IMR-90 (cell line): ENCODE data around the gene NALCN. TPM values are rescaled to one million over a fixed set of nuclear protein-coding genes. Genes with fewer than 3 reads are reported as not detected.

Source experiments
- ATAC-seq: fragments of 200-7000 bp; cut with Tn5 transposase; 2 replicates; pipeline ENCODE4 v1.9.1; 2020; ENCODE audit warnings: low read depth, mild to moderate bottlenecking, moderate library complexity
- BruUV-seq: library from RNA; stranded (reverse); fragments of 400-500 nt; replicated peaks from 2 replicates; lab custom pipeline; 2021; lab: Mats Ljungman, UMichigan
- CTCF ChIA-PET: fragments of 300-600 bp; formaldehyde crosslinking; extraction: SDS; loops from one replicate; lab custom pipeline; 2021; ENCODE audit warnings: antibody characterized with exemption; lab: Yijun Ruan, JAX
- POLR2A ChIA-PET: fragments of 300-600 bp; sonication (Branson Sonifier 250); formaldehyde crosslinking; loops from one replicate; lab custom pipeline; 2022; ENCODE audit warnings: antibody characterized with exemption; ENCODE audit not compliant: unreplicated experiment; lab: Charles Lee
- DNase-seq: peaks from one replicate; pipeline ENCODE4 v3.0.0; 2013
- H2AFZ ChIP-seq: replicated peaks from 2 replicates; pipeline ENCODE3; 2013; ENCODE audit warnings: low read length, mild to moderate bottlenecking; ENCODE audit not compliant: poor library complexity
- H2AK5ac ChIP-seq: 2 replicates; pipeline ENCODE4 v1.6.1; 2013; ENCODE audit warnings: low read depth, low read length, inconsistent platforms
- H2AK9ac ChIP-seq: replicated peaks from 2 replicates; pipeline ENCODE3; 2013; ENCODE audit warnings: mild to moderate bottlenecking, low read depth, low read length, moderate library complexity; ENCODE audit not compliant: poor library complexity
- H2BK120ac ChIP-seq: 2 replicates; pipeline ENCODE4 v1.6.1; 2013; ENCODE audit warnings: low read depth, low read length, inconsistent platforms
- H2BK15ac ChIP-seq: 3 replicates; pipeline ENCODE4 v1.6.1; 2013; ENCODE audit warnings: low read depth, low read length, inconsistent platforms
- H2BK20ac ChIP-seq: 2 replicates; pipeline ENCODE4 v1.6.1; 2013; ENCODE audit warnings: low read depth, mild to moderate bottlenecking, inconsistent platforms, low read length, moderate library complexity
- H2BK5ac ChIP-seq: 2 replicates; pipeline ENCODE4 v1.6.1; 2013; ENCODE audit warnings: mild to moderate bottlenecking, low read depth, low read length, inconsistent platforms; ENCODE audit not compliant: poor library complexity, severe bottlenecking
- H3K14ac ChIP-seq: replicated peaks from 2 replicates; pipeline ENCODE4 v1.6.1; 2013; ENCODE audit warnings: low read depth, low read length, inconsistent platforms
- H3K18ac ChIP-seq: 2 replicates; pipeline ENCODE4 v1.6.1; 2013; ENCODE audit warnings: low read depth, low read length, control low read depth
- H3K23ac ChIP-seq: 2 replicates; pipeline ENCODE4 v1.6.1; 2013; ENCODE audit warnings: low read depth, low read length, inconsistent platforms
- H3K27ac ChIP-seq: 2 replicates; pipeline ENCODE4 v1.5.1; 2013; ENCODE audit warnings: mild to moderate bottlenecking, control low read depth, low read length; ENCODE audit not compliant: insufficient read depth
- H3K27me3 ChIP-seq: 2 replicates; pipeline ENCODE4 v1.6.1; 2013; ENCODE audit warnings: low read length; ENCODE audit not compliant: control insufficient read depth, insufficient read depth
- H3K36me3 ChIP-seq: 2 replicates; pipeline ENCODE4 v1.6.1; 2013; ENCODE audit warnings: low read length, mixed read lengths; ENCODE audit not compliant: control insufficient read depth, insufficient read depth
- H3K4ac ChIP-seq: 2 replicates; pipeline ENCODE4 v1.6.1; 2013; ENCODE audit warnings: low read depth, low read length, inconsistent platforms
- H3K4me1 ChIP-seq: 2 replicates; pipeline ENCODE4 v1.6.1; 2013; ENCODE audit warnings: low read length, mixed read lengths; ENCODE audit not compliant: control insufficient read depth, insufficient read depth
- H3K4me2 ChIP-seq: 2 replicates; pipeline ENCODE4 v1.6.1; 2013; ENCODE audit warnings: low read depth, mild to moderate bottlenecking, control low read depth, low read length, moderate library complexity
- H3K4me3 ChIP-seq: 2 replicates; pipeline ENCODE4 v1.5.1; 2013; ENCODE audit warnings: low read depth, mild to moderate bottlenecking, control low read depth, low read length, moderate library complexity; ENCODE audit not compliant: insufficient read depth
- H3K56ac ChIP-seq: 2 replicates; pipeline ENCODE4 v1.6.1; 2013; ENCODE audit warnings: low read length, inconsistent platforms; ENCODE audit not compliant: insufficient read depth; ENCODE audit errors: extremely low read depth
- H3K79me1 ChIP-seq, 2 experiments: 2 replicates each; pipeline ENCODE4 v1.6.1; 2013; ENCODE audit warnings: low read length in 2 of 2, inconsistent platforms in 1 of 2, low read depth in 1 of 2
- H3K9ac ChIP-seq: 2 replicates; pipeline ENCODE4 v1.6.1; 2013; ENCODE audit warnings: low read depth, low read length, control low read depth
- H3K9me1 ChIP-seq: 2 replicates; pipeline ENCODE4 v1.6.1; 2013; ENCODE audit warnings: low read length, inconsistent platforms; ENCODE audit not compliant: insufficient read depth
- H3K9me3 ChIP-seq: 2 replicates; pipeline ENCODE4 v1.6.1; 2013; ENCODE audit warnings: low read length; ENCODE audit not compliant: control insufficient read depth, insufficient read depth
- H4K20me1 ChIP-seq: 2 replicates; pipeline ENCODE4 v1.6.1; 2013; ENCODE audit warnings: low read length, inconsistent platforms; ENCODE audit not compliant: insufficient read depth
- H4K5ac ChIP-seq: 2 replicates; pipeline ENCODE4 v1.6.1; 2013; ENCODE audit warnings: mild to moderate bottlenecking, low read depth, low read length, control low read depth
- H4K8ac ChIP-seq, 2 experiments: 2 replicates each; pipeline ENCODE4 v1.6.1; 2013; ENCODE audit warnings: low read depth in 2 of 2, low read length in 2 of 2, control low read depth in 1 of 2, inconsistent platforms in 1 of 2
- H4K91ac ChIP-seq: 2 replicates; pipeline ENCODE4 v1.6.1; 2013; ENCODE audit warnings: low read depth, low read length, inconsistent platforms; ENCODE audit not compliant: insufficient read depth
- CEBPB ChIP-seq: IDR thresholded peaks from 2 replicates; pipeline ENCODE4 v1.6.1; 2012; ENCODE audit warnings: low read depth, low read length, improper control_type of control experiment
- WGBS, 2 experiments: methylation state at CpG; one replicate each; pipeline versions ENCODE4 v1.1.5 to v1.1.7; 2013; ENCODE audit warnings: missing lambda C conversion rate in 2 of 2; ENCODE audit not compliant: insufficient read length in 1 of 2; ENCODE audit errors: extremely low coverage in 2 of 2; 5-methylcytosine and 5-hydroxymethylcytosine counted together
- dilution Hi-C: fragments of 300-500 bp; cut with HindIII; formaldehyde crosslinking; loops from one replicate; pipeline ENCODE4 v1.14.3; 2018; ENCODE audit warnings: low sequenced_read_pairs; ENCODE audit not compliant: unreplicated experiment
- in situ Hi-C: fragments of 300-500 bp; cut with MboI; formaldehyde crosslinking; loops from 3 replicates; pipeline ENCODE4 v1.14.3; 2019; ENCODE audit warnings: low sequenced_read_pairs, inconsistent platforms, mixed read lengths
- intact Hi-C: fragments of 100-400 bp; cut with micrococcal nuclease; formaldehyde crosslinking; loops from 2 replicates; pipeline ENCODE4 v1.10.0; 2022
- polyA plus RNA-seq, 3 experiments: library from polyadenylated mRNA; depleted of rRNA; stranded (reverse); fragments of >200 nt; gene quantifications; 2 replicates each; pipeline ENCODE4 v1.2.3, GENCODE V29; 2012; ENCODE audit warnings: low replicate concordance in 1 of 3
- total RNA-seq: library from RNA; depleted of rRNA; stranded (reverse); fragments of >200 nt; gene quantifications from 2 replicates; pipeline ENCODE4 v1.2.3, GENCODE V29; 2012
- TF ChIP-seq, protein P1 (sequence below): conservative IDR thresholded peaks from 2 replicates; pipeline ENCODE4 v1.5.1; 2012; ENCODE audit warnings: mild to moderate bottlenecking, low read depth, low read length, improper control_type of control experiment

NALCN gene
- total and polyA plus RNA-seq, 2 of the 4 experiments (the other 2 are of a cell fraction), result 2.9 to 4.8 TPM

DNA sequence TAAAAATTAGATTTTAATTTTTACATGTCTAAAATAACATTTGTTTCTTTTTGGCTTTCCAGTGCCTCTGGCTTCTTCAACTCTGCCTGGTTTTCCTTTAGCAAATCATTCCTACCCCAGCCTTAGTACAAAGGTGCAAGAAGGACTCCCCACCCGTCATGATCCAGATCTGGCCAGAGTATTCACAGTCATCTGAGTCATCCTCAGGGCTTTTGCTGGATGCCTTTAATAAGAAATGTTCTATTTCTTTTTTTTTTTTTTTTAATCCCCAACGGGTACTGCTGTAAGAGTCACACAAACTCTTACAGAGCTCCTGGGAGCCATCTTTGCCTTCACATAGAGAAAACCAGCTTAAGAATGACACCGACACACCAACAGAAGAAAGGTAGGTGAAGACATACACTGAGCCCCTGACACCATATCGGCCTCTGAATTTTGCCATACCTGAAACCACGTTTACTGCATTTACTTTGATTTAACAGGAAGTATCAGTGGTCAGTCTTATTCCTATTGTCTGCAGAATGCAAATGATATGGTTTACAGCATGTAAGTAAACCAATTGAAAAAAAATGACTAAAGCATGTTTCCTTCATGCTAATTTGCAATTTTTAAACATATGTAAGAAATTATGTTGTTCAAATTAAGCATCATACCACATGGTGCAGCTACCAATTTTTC, 184.4 kb downstream of the NALCN start:
- intact Hi-C loops (no loop called here), in situ Hi-C loops (no loop called here)
- H2AFZ ChIP-seq, result no peak overlapping the region

More for the DNA sequence above, 184.4 kb downstream of the NALCN start:
- Histone ChIP-seq H3K9me3 (no peaks in the 10 kb centered on the region), H2BK120ac (no peak overlapping the region), H2BK15ac (no peak overlapping the region), H4K5ac (no peak overlapping the region), H3K14ac (0 out of 2 replicates have a peak overlapping the region, but pooled peaks have one; percentile 37), H3K27ac (no peak overlapping the region), H4K20me1 (no peaks in the 10 kb centered on the region), H3K9ac (no peak overlapping the region), H3K18ac (no peak overlapping the region), H3K79me1 (no peaks in the 10 kb centered on the region), H3K56ac (no peak overlapping the region), H2BK5ac (no peak overlapping the region), H3K4me3 (no peak overlapping the region), H3K4ac (no peak overlapping the region), H3K4me2 (no peak overlapping the region), H2BK20ac (no peak overlapping the region), H3K4me1 (no peaks in the 10 kb centered on the region), H3K9me1 (peaks cover 2% of the 10 kb centered on the region; the same call in 1 of the 2 replicates), H3K36me3 (no peaks in the 10 kb centered on the region), H3K27me3 (no peaks in the 10 kb centered on the region), H2AK5ac (no peak overlapping the region), H3K23ac (no peak overlapping the region), H2AK9ac (no peak overlapping the region), H4K91ac (no peak overlapping the region), H4K8ac (no peak overlapping the region)
- BruUV-seq, result no TSS peak
- 100% methylated on average over 1 of the region's 5 CpGs; no CpG with 5 or more reads in 1 of the 2 experiments for WGBS, 2 experiments
- DNase-seq (peak; percentile 35), ATAC-seq (no peak)
- CTCF ChIA-PET, result interaction anchor here (0.6 to 0.8 kb wide), 2 partner anchors 29 to 1340 kb away, joined by 3 read pairs; no protein-coding TSS in a partner anchor
- dilution Hi-C loops, result no loop called here
- TF ChIP-seq, protein P1, sequence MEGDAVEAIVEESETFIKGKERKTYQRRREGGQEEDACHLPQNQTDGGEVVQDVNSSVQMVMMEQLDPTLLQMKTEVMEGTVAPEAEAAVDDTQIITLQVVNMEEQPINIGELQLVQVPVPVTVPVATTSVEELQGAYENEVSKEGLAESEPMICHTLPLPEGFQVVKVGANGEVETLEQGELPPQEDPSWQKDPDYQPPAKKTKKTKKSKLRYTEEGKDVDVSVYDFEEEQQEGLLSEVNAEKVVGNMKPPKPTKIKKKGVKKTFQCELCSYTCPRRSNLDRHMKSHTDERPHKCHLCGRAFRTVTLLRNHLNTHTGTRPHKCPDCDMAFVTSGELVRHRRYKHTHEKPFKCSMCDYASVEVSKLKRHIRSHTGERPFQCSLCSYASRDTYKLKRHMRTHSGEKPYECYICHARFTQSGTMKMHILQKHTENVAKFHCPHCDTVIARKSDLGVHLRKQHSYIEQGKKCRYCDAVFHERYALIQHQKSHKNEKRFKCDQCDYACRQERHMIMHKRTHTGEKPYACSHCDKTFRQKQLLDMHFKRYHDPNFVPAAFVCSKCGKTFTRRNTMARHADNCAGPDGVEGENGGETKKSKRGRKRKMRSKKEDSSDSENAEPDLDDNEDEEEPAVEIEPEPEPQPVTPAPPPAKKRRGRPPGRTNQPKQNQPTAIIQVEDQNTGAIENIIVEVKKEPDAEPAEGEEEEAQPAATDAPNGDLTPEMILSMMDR, result no peak
- no peak for TF ChIP-seq CEBPB
- POLR2A ChIA-PET, result no interaction called here
